ENCODE results near the gene RXFP2.

RXFP2 gene

GRCh38 chr13:31824705-31825517 is 85.6 kb downstream of the RXFP2 start:
- DNase-seq (ENCODE audit: insufficient read length, low spot score) (no peak), FAIRE-seq (no peak)

- FAIRE-seq (peak; percentile 4), DNase-seq (ENCODE audit: insufficient read length, low spot score) (no peak)
Measured at GRCh38 chr13:31826521-31826920, 87.2 kb downstream of the RXFP2 start.

GRCh38 chr13:31827707-31828106 is 88.4 kb downstream of the RXFP2 start:
- FAIRE-seq (no peak), DNase-seq (ENCODE audit: insufficient read length, low spot score) (no peak)

- DNase-seq (ENCODE audit: insufficient read length, low spot score): no peak
- no peak for FAIRE-seq
Measured at GRCh38 chr13:31835932-31836331, 96.6 kb downstream of the RXFP2 start.

GRCh38 chr13:31843044-31843443 is 103.7 kb downstream of the RXFP2 start:
- no peak for DNase-seq (ENCODE audit: insufficient read length, low spot score)
- FAIRE-seq: no peak

GRCh38 chr13:31846182-31846938 is 107.0 kb downstream of the RXFP2 start:
- peak; percentile 80 for FAIRE-seq
- peak; percentile 75 for DNase-seq (ENCODE audit: insufficient read length, low spot score)

- no peak for DNase-seq (ENCODE audit: insufficient read length, low spot score)
- no peak for FAIRE-seq
Measured at GRCh38 chr13:31846961-31847752, 107.8 kb downstream of the RXFP2 start.

GRCh38 chr13:31848621-31849020 is 109.3 kb downstream of the RXFP2 start:
- DNase-seq (ENCODE audit: insufficient read length, low spot score) (no peak), FAIRE-seq (no peak)

GRCh38 chr13:31849206-31849605 is 109.9 kb downstream of the RXFP2 start:
- no peak for DNase-seq (ENCODE audit: insufficient read length, low spot score)
- no peak for FAIRE-seq

GRCh38 chr13:31850041-31850555 is 110.8 kb downstream of the RXFP2 start:
- no peak for FAIRE-seq

GRCh38 chr13:31851216-31851615 is 111.9 kb downstream of the RXFP2 start:
- FAIRE-seq (no peak), DNase-seq (ENCODE audit: insufficient read length, low spot score) (no peak)

More at GRCh38 chr13:31850041-31850555, 110.8 kb downstream of the RXFP2 start:
- no peak for DNase-seq (ENCODE audit: insufficient read length, low spot score)
